GM19043 (cell line): Measurements from ENCODE around the gene CILP2.

Experiments
- ATAC-seq: cut with Tn5 transposase; IDR thresholded peaks from one replicate; pipeline ENCODE4 v1.9.1; 2021; ENCODE audit warnings: low read depth; ENCODE audit not compliant: unreplicated experiment

The CILP2 gene

GRCh38 chr19:19538061-19538784 is at the start of gene CILP2:
Gene CILP2 (plus strand): TSS chr19:19538265. CDS start chr19:19538350, 85 bp downstream.
- ATAC-seq = no peak

GRCh38 chr19:19488875-19489690 is 49.0 kb upstream of the CILP2 start:
- ATAC-seq = peak; percentile 53

- ATAC-seq = no peak
Observed at GRCh38 chr19:19489804-19490204, 48.3 kb upstream of the CILP2 start.

- ATAC-seq = no peak
Observed at GRCh38 chr19:19490214-19490968, 47.7 kb upstream of the CILP2 start.

- ATAC-seq = no peak
Observed at GRCh38 chr19:19491321-19492025, 46.6 kb upstream of the CILP2 start.

GRCh38 chr19:19492026-19492610 is 45.9 kb upstream of the CILP2 start:
- ATAC-seq = no peak

- no peak for ATAC-seq
Observed at GRCh38 chr19:19493841-19494546, 44.1 kb upstream of the CILP2 start.

GRCh38 chr19:19495614-19496603 is 42.2 kb upstream of the CILP2 start:
- ATAC-seq = no peak

GRCh38 chr19:19498255-19498991 is 39.6 kb upstream of the CILP2 start:
- ATAC-seq = no peak

- no peak for ATAC-seq
Observed at GRCh38 chr19:19499272-19499995, 38.6 kb upstream of the CILP2 start.

- ATAC-seq = no peak
Observed at GRCh38 chr19:19500975-19501644, 37.0 kb upstream of the CILP2 start.

- no peak for ATAC-seq
Observed at GRCh38 chr19:19501798-19502197, 36.3 kb upstream of the CILP2 start.

- no peak for ATAC-seq
Observed at GRCh38 chr19:19502281-19502680, 35.8 kb upstream of the CILP2 start.

- no peak for ATAC-seq
Observed at GRCh38 chr19:19502808-19503602, 35.1 kb upstream of the CILP2 start.

- ATAC-seq = no peak
Observed at GRCh38 chr19:19504754-19505668, 33.1 kb upstream of the CILP2 start.
